GM19099 (cell line): ENCODE results near the gene TOGARAM1.

Experiments used
- POLR2A ChIP-seq: IDR thresholded peaks from 3 replicates; pipeline ENCODE4 v1.6.1; 2011; ENCODE audit warnings: low read depth; ENCODE audit not compliant: insufficient read length; ENCODE audit errors: extremely low read depth

The TOGARAM1 gene

GRCh38 chr14:44988694-44989093 lies 26.7 kb downstream of the TOGARAM1 start:
- no peak for TF ChIP-seq POLR2A

GRCh38 chr14:44989497-44990440 lies 27.8 kb downstream of the TOGARAM1 start:
- no peak for TF ChIP-seq POLR2A

GRCh38 chr14:44990533-44990932 lies 28.5 kb downstream of the TOGARAM1 start:
- no peak for TF ChIP-seq POLR2A

GRCh38 chr14:44995196-44995595 lies 33.2 kb downstream of the TOGARAM1 start:
- no peak for TF ChIP-seq POLR2A

- TF ChIP-seq POLR2A, result no peak
Observed at GRCh38 chr14:44995770-44996294, 33.8 kb downstream of the TOGARAM1 start.

- TF ChIP-seq POLR2A, result no peak
Observed at GRCh38 chr14:45003924-45004323, 41.9 kb downstream of the TOGARAM1 start.

- no peak for TF ChIP-seq POLR2A
Observed at GRCh38 chr14:45015133-45015532, 53.1 kb downstream of the TOGARAM1 start.

- TF ChIP-seq POLR2A, result no peak
Observed at GRCh38 chr14:45028107-45028626, 66.2 kb downstream of the TOGARAM1 start.

GRCh38 chr14:45034730-45035129 lies 72.7 kb downstream of the TOGARAM1 start:
- TF ChIP-seq POLR2A, result no peak

- no peak for TF ChIP-seq POLR2A
Observed at GRCh38 chr14:45038256-45038655, 76.3 kb downstream of the TOGARAM1 start.

- no peak for TF ChIP-seq POLR2A
Observed at GRCh38 chr14:45038865-45039264, 76.9 kb downstream of the TOGARAM1 start.

GRCh38 chr14:45039390-45039789 lies 77.4 kb downstream of the TOGARAM1 start:
- no peak for TF ChIP-seq POLR2A

- no peak for TF ChIP-seq POLR2A
Observed at GRCh38 chr14:45041641-45042040, 79.7 kb downstream of the TOGARAM1 start.

GRCh38 chr14:45044638-45045037 lies 82.6 kb downstream of the TOGARAM1 start:
- no peak for TF ChIP-seq POLR2A

- no peak for TF ChIP-seq POLR2A
Observed at GRCh38 chr14:45048385-45048784, 86.4 kb downstream of the TOGARAM1 start.

GRCh38 chr14:45051180-45051579 lies 89.2 kb downstream of the TOGARAM1 start:
- no peak for TF ChIP-seq POLR2A

- TF ChIP-seq POLR2A, result no peak
Observed at GRCh38 chr14:45051896-45052295, 89.9 kb downstream of the TOGARAM1 start.

GRCh38 chr14:45057349-45057748 lies 95.4 kb downstream of the TOGARAM1 start:
- no peak for TF ChIP-seq POLR2A
